Stomach smooth muscle (tissue), 2 donors: ENCODE data around the gene DNAJB6.

Source experiments
- H3K27ac ChIP-seq: one replicate; pipeline ENCODE4 v1.7.0; 2013; ENCODE audit warnings: mild to moderate bottlenecking, low read length, inconsistent platforms
- H3K27me3 ChIP-seq, 2 donors: one replicate each; pipeline ENCODE4 v1.7.0; 2013; ENCODE audit warnings: low read length in 2 of 2; ENCODE audit not compliant: insufficient read depth in 2 of 2, control insufficient read depth in 1 of 2
- H3K36me3 ChIP-seq, 2 donors: one replicate each; pipeline ENCODE4 v1.7.0; 2013; ENCODE audit warnings: low read length in 2 of 2; ENCODE audit not compliant: control insufficient read depth in 2 of 2, insufficient read depth in 2 of 2
- H3K4me1 ChIP-seq: one replicate; pipeline ENCODE4 v1.7.0; 2013; ENCODE audit warnings: low read length; ENCODE audit not compliant: control insufficient read depth, insufficient read depth
- H3K4me3 ChIP-seq, 2 donors: one replicate each; pipeline ENCODE4 v1.7.0; 2013; ENCODE audit warnings: low read length in 2 of 2
- H3K9ac ChIP-seq, 2 donors: one replicate each; pipeline ENCODE4 v1.7.0; 2013; ENCODE audit warnings: low read length in 2 of 2, mild to moderate bottlenecking in 1 of 2
- H3K9me3 ChIP-seq, 2 donors: one replicate each; pipeline ENCODE4 v1.7.0; 2013; ENCODE audit warnings: low read length in 2 of 2; ENCODE audit not compliant: control insufficient read depth in 2 of 2
- donor health status: healthy.
- donor health status: Pancreatic carcinoma.

Gene DNAJB6

DNA sequence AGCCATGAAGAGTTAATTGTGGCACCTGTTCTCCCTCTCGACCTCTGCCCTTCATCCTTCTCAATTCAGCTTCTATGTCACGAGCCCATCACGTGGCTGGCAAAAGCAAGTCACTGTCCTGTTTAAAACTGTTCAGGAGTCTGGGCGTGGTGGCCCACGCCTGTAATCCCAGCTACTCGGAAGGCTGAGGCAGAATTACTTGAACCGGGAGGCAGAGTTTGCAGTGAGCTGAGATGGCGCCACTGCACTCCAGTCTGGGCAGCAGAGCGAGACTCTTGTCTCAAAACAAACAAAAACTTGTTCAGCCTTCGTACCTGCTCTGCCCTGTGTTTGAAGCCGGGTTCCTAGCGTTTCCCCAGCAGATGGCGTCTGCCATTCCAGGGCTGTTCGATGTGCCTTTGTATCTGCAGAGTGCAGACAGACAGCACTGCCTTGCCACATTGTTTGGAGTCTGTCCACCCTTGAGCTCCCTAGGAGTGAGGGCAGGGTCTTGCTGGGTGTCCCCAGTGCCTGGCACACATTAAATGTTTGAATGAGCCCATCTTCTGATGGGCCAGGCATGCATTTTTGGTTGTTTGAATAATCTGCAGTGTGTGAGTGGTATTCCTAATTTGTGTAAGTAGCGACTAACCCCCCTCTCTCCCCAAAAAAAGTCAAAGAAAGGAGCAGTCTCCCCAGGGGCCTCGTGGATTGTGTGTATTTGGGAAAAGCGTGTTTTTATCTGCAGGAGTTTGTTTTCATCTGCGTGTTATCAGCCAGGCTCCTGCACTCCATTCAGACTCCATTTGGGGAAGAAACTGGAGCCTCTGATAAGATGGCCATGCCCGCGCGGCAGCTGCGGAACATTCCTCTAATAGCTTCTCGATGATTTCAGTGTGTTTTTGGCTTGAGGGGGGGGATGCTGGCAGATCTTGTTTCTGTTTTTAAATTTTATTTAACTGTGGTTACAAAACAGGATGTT is 61.2 kb downstream of the DNAJB6 start:
- H3K4me1 ChIP-seq, result peaks cover 4% of the 10 kb centered on the region
- H3K9ac ChIP-seq, result no peak overlapping the region
- H3K9me3 ChIP-seq, result no peaks in the 10 kb centered on the region
- H3K4me3 ChIP-seq, result peak overlapping the region in 1 of 2 donors; percentile 35
- H3K27ac ChIP-seq, result peak overlapping the region; percentile 41
- H3K27me3 ChIP-seq, result no peaks in the 10 kb centered on the region
- H3K36me3 ChIP-seq, result peaks cover 4 to 8% of the 10 kb centered on the region in 2 donors

DNA sequence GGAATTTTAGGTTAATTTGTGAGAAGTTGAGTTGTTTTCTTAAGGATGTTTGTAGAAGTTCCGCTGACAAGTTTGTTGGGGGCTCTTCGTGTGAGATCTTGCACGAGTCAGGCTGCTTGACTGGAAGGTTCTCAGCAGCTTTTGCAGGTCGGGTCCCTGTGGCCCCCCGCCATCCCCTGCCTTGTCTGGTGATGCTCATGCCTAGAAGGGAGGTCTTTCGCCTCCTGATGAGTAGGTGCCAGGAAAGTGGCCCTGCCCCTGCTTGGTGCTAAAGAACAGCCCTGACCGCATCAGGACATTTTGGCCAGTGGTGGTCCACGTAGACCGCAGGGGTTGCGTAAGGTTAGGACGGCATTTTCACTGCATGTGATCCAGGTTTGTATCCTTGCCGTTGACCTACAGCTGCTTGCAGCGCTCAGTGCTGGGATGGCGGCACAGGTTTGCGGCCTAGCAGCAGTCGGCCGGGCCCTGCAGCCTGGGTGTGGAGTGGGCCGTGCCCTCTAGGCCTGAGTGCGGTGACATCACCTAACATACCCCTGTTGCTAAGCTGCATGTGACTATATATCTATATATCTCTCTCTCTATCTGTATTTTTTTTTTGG is 62.4 kb downstream of the DNAJB6 start:
- H3K9me3 ChIP-seq, result no peaks in the 10 kb centered on the region
- no peaks in the 10 kb centered on the region for H3K27me3 ChIP-seq
- peaks cover 4% of the 10 kb centered on the region for H3K4me1 ChIP-seq
- H3K27ac ChIP-seq, result peak overlapping the region; percentile 6
- peaks cover 4 to 6% of the 10 kb centered on the region in 2 donors for H3K36me3 ChIP-seq
- H3K9ac ChIP-seq, result no peak overlapping the region
- no peak overlapping the region for H3K4me3 ChIP-seq

DNA sequence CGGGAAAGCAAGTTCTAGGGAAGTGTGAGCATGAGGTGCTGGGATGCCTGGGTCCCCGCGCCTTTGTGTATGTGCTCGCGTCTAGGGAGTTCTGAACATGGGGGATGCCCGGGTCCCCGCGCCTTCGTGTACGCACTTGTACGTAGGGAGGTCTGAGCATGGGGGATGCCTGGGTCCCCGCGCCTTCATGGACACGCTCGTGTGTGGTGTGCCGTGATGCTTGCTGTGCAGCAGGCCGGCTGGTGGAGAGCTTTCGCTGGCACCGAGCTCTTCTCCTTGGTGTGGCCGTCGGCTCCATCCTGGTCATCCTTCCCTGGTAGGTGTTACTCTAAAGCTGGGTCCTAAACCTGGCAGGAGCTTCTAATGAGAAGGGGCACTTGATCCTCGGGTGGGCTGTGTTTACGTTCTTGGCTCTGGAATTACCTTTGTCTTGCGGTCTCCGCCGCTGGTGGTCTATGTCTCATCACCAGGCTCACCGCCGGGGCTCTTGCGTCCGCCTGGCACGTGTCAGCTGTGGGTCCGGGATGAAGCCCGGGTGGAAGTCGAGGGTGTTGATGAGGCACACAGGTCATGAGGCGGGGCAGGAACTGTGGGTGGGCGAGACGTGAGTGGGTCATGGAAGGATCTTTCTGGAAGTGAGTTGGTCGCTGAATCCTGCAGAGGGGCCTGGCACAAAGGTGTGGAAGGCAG is 63.5 kb downstream of the DNAJB6 start:
- Histone ChIP-seq H3K4me1 (peaks cover 4% of the 10 kb centered on the region), H3K27me3 (no peaks in the 10 kb centered on the region), H3K9ac (no peak overlapping the region), H3K36me3 (peaks cover 4 to 8% of the 10 kb centered on the region in 2 donors), H3K27ac (no peak overlapping the region), H3K4me3 (no peak overlapping the region), H3K9me3 (no peaks in the 10 kb centered on the region)

DNA sequence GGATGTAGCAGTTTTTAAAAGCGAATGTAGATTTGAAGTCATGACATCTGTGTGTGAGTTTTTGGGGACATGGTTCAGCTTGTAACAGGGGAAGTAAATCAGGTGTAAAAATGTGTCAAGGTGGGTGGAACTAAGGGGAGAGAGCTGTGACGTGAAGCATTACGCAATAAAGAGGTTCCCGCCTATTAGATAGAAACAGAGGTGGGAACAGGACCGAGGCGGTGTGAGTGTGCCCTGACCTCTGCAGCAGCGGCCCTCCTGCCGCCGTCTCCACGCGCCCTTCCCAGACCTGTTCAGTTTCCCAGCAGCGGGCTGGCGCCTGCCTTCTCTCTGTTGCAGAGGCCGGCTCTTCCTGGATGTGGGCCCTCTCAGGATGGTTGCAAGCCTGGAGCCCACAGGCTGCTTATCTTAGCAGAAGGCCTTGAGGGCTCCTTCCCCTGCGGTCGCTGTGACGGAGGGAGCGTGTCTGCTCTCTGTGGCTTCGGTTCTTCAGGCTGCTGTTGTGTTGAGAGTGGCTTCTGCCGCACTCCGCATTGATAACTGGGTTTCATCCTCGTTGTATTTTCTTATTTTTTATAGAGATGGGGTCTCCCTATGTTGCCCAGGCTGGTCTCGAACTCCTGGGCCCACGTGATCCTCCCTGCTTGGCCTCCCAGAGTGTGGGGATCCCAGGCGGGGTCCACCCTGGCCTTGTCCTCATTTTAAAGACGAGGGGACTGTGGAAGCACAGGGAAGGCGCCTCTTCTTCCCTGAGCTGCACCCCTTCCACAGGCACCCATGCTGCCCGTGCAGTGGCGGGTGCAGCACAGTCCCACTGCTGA is 65.0 kb downstream of the DNAJB6 start:
- Histone ChIP-seq H3K9ac (no peak overlapping the region), H3K9me3 (no peaks in the 10 kb centered on the region), H3K4me3 (no peak overlapping the region), H3K4me1 (peaks cover 4% of the 10 kb centered on the region), H3K27me3 (no peaks in the 10 kb centered on the region), H3K36me3 (peaks cover 4 to 8% of the 10 kb centered on the region in 2 donors), H3K27ac (no peak overlapping the region)

DNA sequence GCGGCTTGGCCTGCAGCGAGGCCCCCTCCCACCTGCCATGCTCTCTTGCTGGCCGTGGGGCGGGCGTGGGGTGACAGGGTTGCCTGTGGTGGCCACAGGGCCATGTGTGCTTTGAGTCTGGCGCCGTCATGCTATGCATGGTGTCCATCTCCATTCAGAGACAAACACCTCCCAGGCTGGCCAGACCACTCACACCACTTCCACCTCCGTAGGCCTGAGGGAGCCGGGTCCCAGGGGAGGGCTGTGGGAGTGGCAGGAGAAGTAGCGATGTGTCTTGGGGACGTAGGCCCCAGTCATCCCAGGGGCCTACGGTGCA is 65.5 kb downstream of the DNAJB6 start:
- no peaks in the 10 kb centered on the region for H3K27me3 ChIP-seq
- H3K4me1 ChIP-seq, result peaks cover 4% of the 10 kb centered on the region
- no peak overlapping the region for H3K4me3 ChIP-seq
- no peak overlapping the region for H3K27ac ChIP-seq
- no peak overlapping the region for H3K9ac ChIP-seq
- H3K36me3 ChIP-seq, result peaks cover under 1 to 4% of the 10 kb centered on the region in 2 donors
- no peaks in the 10 kb centered on the region for H3K9me3 ChIP-seq

DNA sequence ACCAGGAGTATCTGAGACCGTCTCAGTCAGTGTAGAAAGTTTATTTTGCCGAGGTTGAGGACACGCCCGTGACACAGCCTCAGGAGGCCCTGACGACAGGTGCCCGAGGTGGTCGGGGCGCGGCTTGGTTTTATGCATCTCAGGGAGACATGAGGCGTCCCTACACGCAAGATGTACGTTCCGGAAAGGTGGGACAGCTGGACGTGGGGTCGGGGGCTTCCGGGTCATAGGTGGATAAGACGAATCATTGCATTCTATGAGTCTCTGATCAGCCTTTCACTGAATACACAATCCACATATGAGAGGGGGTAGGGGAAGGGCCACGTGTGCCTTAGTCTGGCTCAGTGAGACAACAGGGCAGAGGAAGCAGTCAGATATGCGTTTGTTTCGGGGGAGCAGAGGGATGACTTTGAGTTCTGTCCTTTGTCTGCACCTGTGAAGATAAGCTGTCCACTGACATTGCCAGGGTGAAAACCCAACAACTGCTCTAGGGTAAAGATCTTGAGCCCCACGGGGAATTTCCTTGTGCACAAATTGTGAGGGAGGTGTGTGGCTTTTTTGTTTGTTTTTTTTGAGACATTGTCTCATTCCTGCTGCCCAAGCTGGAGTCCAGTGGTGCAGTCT is 66.2 kb downstream of the DNAJB6 start:
- no peak overlapping the region for H3K9ac ChIP-seq
- H3K36me3 ChIP-seq, result peaks cover 0 to 7% of the 10 kb centered on the region in 2 donors
- no peaks in the 10 kb centered on the region for H3K9me3 ChIP-seq
- peaks cover 2% of the 10 kb centered on the region for H3K4me1 ChIP-seq
- no peak overlapping the region for H3K4me3 ChIP-seq
- no peak overlapping the region for H3K27ac ChIP-seq
- no peaks in the 10 kb centered on the region for H3K27me3 ChIP-seq

DNA sequence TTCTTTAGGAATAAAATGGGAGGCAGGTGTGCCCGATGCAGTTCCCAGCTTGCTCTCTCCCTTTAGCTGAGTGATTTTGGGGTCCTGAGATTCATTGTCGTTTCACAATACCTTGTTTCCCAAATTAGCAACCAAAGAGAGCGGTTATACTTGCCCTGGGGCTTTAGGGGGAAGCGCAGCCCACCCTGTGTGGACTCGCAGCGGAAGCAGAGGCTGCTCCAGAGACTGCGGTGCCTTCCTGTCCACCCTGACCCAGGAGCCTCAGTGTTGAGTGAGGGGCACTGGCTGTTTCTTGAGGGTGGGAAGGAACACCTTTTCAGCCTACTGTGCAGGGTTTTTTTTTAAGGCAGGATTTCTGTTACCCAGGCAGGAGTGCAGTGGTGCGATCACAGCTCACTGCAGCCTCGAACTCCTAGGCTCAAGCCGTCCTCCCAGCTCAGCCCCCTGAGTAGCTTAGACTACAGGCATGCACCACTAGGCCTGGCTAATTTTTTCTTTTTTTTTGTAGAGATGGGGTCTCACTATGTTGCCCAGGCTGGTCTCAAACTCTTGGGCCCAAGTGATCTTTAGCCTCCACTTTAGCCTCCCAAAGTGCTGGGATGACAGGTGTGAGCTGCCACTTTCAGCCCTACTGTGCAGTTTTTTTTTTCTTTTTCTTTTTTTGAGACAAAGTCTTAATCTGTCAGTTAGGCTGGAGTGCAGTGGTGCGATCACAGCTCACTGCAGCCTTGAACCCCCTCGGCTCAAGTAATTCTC is 67.0 kb downstream of the DNAJB6 start:
- no peak overlapping the region for H3K27ac ChIP-seq
- no peaks in the 10 kb centered on the region for H3K4me1 ChIP-seq
- H3K9me3 ChIP-seq, result no peaks in the 10 kb centered on the region
- H3K36me3 ChIP-seq, result peaks cover 0 to 7% of the 10 kb centered on the region in 2 donors
- no peak overlapping the region for H3K4me3 ChIP-seq
- H3K9ac ChIP-seq, result no peak overlapping the region
- H3K27me3 ChIP-seq, result no peaks in the 10 kb centered on the region

DNA sequence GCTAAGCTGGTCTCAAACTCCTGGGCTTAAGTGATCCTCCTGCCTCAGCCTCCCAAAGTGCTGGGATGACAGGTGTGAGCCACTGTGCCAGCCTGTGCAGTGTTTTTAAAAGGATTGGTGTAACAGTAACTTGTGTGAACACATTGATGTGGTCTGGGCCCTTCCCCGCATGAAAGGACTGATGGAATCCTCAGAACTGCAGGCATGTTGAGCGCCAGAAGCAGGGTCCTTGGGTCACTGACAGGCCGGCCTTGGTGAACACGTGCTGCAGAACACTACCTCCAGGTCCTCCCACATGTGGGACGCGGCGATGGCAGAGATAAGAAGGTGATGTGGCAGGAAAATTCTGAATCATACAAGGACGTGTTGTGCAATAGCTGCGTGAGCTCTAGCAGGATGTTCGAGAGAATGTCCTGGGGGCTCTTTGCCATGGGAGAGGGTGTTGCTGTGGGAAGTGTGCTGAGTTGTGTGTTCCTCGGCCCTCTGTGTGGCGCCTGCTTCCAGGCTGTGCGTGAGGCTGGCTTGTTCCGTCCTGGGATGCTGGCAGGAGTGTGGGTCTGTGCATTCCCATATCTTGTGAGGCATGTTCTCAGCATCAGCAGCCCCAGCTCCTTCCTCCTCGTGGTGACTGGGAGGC is 68.2 kb downstream of the DNAJB6 start:
- H3K27me3 ChIP-seq, result no peaks in the 10 kb centered on the region
- H3K36me3 ChIP-seq, result peaks cover under 1 to 8% of the 10 kb centered on the region in 2 donors
- H3K4me1 ChIP-seq, result no peaks in the 10 kb centered on the region
- H3K27ac ChIP-seq, result no peak overlapping the region
- H3K4me3 ChIP-seq, result no peak overlapping the region
- H3K9ac ChIP-seq, result no peak overlapping the region
- H3K9me3 ChIP-seq, result no peaks in the 10 kb centered on the region

DNA sequence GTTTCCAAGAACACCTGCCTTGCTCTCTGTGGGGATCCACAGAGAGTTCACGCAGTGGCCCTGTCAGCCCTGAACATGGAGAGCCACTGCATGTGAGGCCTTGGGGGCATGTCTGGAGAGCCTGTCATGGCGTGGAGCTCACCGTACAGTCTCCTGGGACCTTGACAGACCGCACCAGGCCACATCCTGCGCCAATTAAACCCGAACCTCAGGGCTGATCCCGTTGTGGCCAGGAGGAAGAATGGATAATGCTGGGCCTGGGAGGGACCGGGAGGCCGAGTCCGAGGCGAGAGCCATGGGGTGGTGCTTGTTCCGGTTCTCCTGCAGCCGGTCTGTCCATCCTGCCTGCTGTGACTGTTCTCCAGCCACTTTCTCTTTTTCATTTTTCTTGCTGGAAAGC is 68.7 kb downstream of the DNAJB6 start:
- Histone ChIP-seq H3K9ac (no peak overlapping the region), H3K4me1 (no peaks in the 10 kb centered on the region), H3K36me3 (peaks cover 6 to 12% of the 10 kb centered on the region in 2 donors), H3K4me3 (no peak overlapping the region), H3K27me3 (no peaks in the 10 kb centered on the region), H3K27ac (no peak overlapping the region), H3K9me3 (no peaks in the 10 kb centered on the region)
